Activated CD8-positive, alpha-beta memory T cell treated with anti-CD3 and anti-CD28 coated beads, Interleukin-2, amount 10 ng/mL, durations not matched to agents 7 days and 5 days (primary cell): ENCODE measurements around the gene DNAJC18. TPM values are rescaled to one million over a fixed set of nuclear protein-coding genes. Genes with fewer than 3 reads are reported as not detected.

ENCODE experiments used
- ATAC-seq: fragments of 150-1000 bp; cut with Tn5 transposase; one replicate; pipeline ENCODE4 v1.10.0; 2021; ENCODE audit warnings: moderate library complexity
- CTCF ChIA-PET: fragments of 350-600 bp; sonication (Branson Sonifier 250); formaldehyde crosslinking; loops from one replicate; lab custom pipeline; 2021; ENCODE audit warnings: antibody characterized with exemption; lab: Charles Lee
- DNase-seq: peaks from one replicate; pipeline ENCODE4 v3.0.0-alpha.2; 2020
- H3K27ac Mint-ChIP-seq: one replicate; pipeline ENCODE4 v1.8.0; 2021; ENCODE audit warnings: mild to moderate bottlenecking, mixed read lengths
- H3K27me3 Mint-ChIP-seq: one replicate; pipeline ENCODE4 v1.8.0; 2021; ENCODE audit warnings: mixed read lengths
- H3K36me3 Mint-ChIP-seq: one replicate; pipeline ENCODE4 v1.8.0; 2021; ENCODE audit warnings: mild to moderate bottlenecking, mixed read lengths
- H3K4me1 Mint-ChIP-seq: one replicate; pipeline ENCODE4 v1.8.0; 2021; ENCODE audit warnings: mixed read lengths
- H3K4me3 Mint-ChIP-seq: one replicate; pipeline ENCODE4 v1.8.0; 2021; ENCODE audit warnings: mild to moderate bottlenecking, moderate library complexity, mixed read lengths
- H3K9me3 Mint-ChIP-seq: one replicate; pipeline ENCODE4 v1.8.0; 2022; ENCODE audit warnings: low read depth, mixed read lengths
- total RNA-seq, 2 experiments: library from RNA; stranded (reverse); gene quantifications; one replicate each; pipeline ENCODE4 v1.2.3, GENCODE V29; 2021

DNAJC18 gene
- total RNA-seq, 2 experiments from 2014 or later: 9.2 to 25.7 TPM

DNA sequence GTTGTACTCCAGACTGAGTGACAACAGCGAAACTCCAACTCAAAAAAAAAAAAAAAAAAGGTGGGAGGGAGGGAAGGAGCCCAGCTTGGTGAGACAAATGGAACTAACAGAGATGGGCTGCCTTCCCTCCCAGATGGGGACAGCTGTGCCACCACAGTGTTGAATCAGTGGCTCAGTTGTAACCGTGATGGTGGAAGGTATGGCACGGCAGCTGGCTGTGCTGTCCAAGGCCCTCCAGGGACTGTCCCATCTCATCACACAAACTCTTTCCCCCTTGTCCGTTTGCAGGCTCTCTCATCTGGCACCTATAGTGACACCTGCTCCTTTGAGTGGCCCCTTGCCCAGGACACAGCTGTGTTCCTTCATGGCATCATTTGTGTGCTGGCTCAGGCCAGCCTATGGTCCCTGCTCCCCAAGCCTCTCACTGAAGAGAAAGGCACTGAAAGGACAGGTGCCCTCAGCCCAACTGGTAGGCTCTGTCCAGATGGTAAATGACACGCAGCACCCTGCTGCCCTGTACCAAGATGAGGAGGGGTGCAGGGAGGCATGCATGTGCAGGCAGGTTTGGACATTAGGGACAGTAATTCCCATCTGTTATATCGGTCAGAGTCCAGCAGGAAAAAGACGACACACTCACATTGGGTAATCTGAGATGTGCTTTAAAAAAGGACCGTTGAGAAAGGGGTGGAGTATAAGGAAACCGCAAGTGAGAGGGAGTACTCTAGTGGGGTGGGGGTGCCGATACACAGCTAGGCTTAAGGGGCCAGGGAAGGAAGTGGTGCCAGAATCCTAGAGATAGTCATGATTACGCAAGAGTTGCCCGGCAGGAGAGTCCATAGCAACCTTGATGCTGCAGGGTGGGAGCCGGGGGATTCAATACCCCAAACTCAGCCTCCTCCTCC lies 35.8 kb upstream of the DNAJC18 start:
- CTCF ChIA-PET: interaction anchor here (1.0 to 1.3 kb wide), 5 partner anchors 14 to 52 kb away, joined by 3 to 7 read pairs (median 4); partner anchors contain the start of gene DNAJC18
- H3K9me3 Mint-ChIP-seq: no peaks in the 10 kb centered on the region

DNA sequence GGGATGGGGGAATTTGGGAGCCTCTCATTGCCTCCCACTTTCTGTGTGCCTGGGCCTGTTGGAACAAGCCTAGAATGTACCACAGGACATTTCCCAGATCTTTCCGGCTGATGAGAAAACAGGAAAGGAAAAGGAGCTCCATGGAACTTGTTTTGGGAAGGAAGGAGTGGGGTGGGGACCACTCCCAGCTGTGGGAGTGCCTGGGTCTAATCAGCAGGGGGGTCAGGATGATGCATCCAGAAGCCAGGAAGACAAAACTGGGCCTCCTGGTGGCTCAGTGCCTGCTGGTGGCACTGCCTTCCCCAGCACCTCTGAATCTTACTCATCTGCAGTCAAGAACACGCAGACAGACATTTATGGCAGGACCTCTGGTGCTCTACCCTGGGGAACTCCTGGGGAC lies 34.2 kb upstream of the DNAJC18 start:
- no peaks in the 10 kb centered on the region for H3K9me3 Mint-ChIP-seq
- CTCF ChIA-PET: interaction anchor here (0.7 to 1.3 kb wide), 3 partner anchors 8 to 35 kb away, joined by 3 to 4 read pairs (median 3); partner anchors contain the start of genes DNAJC18 and STING1
- no peaks in the 10 kb centered on the region for H3K27me3 Mint-ChIP-seq
- no peak overlapping the region for H3K4me3 Mint-ChIP-seq
- peaks cover 19% of the 10 kb centered on the region for H3K36me3 Mint-ChIP-seq
- peaks cover 68% of the 10 kb centered on the region for H3K4me1 Mint-ChIP-seq
- H3K27ac Mint-ChIP-seq: no peak overlapping the region
- DNase-seq (no peak), ATAC-seq (no peak)

More for the DNA sequence above, 35.8 kb upstream of the DNAJC18 start:
- Mint-ChIP-seq H3K36me3 (peaks cover 24% of the 10 kb centered on the region), H3K4me1 (peaks cover 63% of the 10 kb centered on the region), H3K4me3 (no peak overlapping the region), H3K27me3 (no peaks in the 10 kb centered on the region), H3K27ac (peak overlapping the region; percentile 84)
- ATAC-seq (peak; percentile 48), DNase-seq (no peak)

DNA sequence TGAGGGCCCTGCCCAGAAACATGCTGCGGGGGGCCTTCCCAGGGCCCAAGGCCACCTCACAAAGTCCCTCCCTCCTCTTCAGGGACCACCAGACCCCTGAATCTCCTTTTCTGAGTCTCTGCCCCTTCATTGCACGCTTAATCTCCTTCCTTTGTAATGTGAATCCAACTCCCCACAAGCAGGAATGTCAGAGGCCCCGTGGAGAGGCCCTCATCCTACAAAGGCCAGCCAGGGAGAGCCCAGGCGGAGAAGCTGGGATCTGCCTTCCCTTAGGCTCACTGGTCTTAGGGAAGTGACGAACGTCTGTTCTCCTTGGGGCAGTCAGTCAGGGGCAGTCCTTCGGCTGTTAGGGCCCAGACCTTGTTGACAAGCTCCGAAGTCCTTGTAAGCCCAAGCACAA lies 33.8 kb upstream of the DNAJC18 start:
- H3K4me3 Mint-ChIP-seq: no peak overlapping the region

DNA sequence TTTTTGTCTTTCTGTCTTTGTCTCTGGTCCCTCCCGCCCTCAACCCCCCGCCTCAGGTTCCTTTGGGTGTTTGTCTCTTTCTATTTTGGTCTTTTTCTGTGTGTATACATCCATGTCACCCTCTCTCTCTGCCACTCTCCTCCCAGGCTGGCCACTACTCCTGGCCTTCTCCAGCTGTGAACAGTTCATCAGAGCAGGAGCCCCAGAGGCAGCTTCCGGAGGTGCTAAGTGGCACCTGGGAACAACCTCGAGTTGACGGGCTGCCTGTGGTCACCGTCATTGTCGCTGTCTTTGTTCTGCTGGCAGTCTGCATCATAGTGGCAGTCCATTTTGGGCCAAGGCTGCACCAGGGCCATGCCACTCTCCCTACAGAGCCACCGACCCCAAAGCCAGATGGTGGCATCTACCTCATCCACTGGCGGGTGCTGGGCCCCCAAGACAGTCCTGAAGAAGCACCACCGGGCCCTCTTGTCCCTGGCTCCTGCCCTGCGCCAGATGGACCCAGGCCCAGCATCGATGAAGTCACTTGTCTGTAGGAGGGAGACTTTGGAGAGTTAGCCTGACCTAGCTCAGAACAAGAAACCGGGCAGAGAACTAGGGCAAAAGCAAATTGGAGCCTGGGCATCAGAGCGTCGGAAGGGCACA lies 33.2 kb upstream of the DNAJC18 start:
- ATAC-seq: no peak
- peak overlapping the region; percentile 3 for H3K4me3 Mint-ChIP-seq

More for the DNA sequence above, 33.8 kb upstream of the DNAJC18 start:
- Mint-ChIP-seq H3K27ac (no peak overlapping the region), H3K9me3 (no peaks in the 10 kb centered on the region), H3K4me1 (peaks cover 71% of the 10 kb centered on the region), H3K36me3 (peaks cover 17% of the 10 kb centered on the region), H3K27me3 (no peaks in the 10 kb centered on the region)
- DNase-seq (no peak), ATAC-seq (no peak)
- CTCF ChIA-PET: interaction anchor here (1.1 to 1.3 kb wide), 2 partner anchors 9 to 34 kb away, joined by 3 to 4 read pairs; partner anchors contain the start of genes DNAJC18 and STING1

DNA sequence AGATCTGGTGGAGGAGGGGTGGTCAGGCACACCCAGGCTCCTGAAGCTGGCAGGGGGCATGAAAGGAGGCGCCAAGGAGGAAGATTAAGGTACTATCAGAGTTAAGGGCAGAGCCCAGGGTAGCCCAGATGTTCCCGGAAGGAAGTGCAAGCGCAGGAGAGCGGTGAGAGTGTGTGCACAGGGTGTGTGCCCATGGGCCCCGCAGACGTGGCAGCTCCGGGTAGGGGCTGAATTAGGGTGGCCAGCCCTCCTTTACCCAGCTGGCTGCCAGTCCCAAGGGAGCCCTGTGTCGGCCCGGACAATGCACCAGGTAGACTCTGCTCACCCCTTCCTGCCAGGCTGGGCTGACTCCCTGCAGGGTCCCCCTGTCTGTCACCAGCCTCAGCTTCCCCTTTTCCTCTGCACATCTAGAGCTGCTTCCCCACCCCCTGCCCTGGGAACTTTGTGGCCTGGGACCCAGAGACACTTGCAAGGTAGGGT lies 31.5 kb upstream of the DNAJC18 start, which contains the start of gene SMIM33:
Gene SMIM33 (plus strand): TSS at position 184 of the 480 bp plus-strand sequence. CDS start 118 bp downstream, at position 302.
- DNase-seq: no peak
- CTCF ChIA-PET: interaction anchor here (0.7 to 2.1 kb wide), 5 partner anchors 11 to 46 kb away, joined by 3 to 6 read pairs (median 4); partner anchors contain the start of gene DNAJC18
- Mint-ChIP-seq H3K27ac (peak within 1 kb of the TSS; percentile 88), H3K4me3 (peak within 1 kb of the TSS; percentile 61), H3K4me1 (peaks cover 63% of the 10 kb centered on the region), H3K36me3 (peaks cover 9% of the 10 kb centered on the region), H3K27me3 (no peaks in the 10 kb centered on the region), H3K9me3 (no peaks in the 10 kb centered on the region)
- ATAC-seq: peak; percentile 77

More for the DNA sequence above, 33.2 kb upstream of the DNAJC18 start:
- no peak for DNase-seq
- peak overlapping the region; percentile 69 for H3K27ac Mint-ChIP-seq
- H3K9me3 Mint-ChIP-seq: no peaks in the 10 kb centered on the region
- H3K36me3 Mint-ChIP-seq: peaks cover 13% of the 10 kb centered on the region
- CTCF ChIA-PET: interaction anchor here (1.1 to 1.3 kb wide), 2 partner anchors 9 to 33 kb away, joined by 3 to 4 read pairs; partner anchors contain the start of genes DNAJC18 and STING1
- H3K27me3 Mint-ChIP-seq: no peaks in the 10 kb centered on the region
- H3K4me1 Mint-ChIP-seq: peaks cover 69% of the 10 kb centered on the region

DNA sequence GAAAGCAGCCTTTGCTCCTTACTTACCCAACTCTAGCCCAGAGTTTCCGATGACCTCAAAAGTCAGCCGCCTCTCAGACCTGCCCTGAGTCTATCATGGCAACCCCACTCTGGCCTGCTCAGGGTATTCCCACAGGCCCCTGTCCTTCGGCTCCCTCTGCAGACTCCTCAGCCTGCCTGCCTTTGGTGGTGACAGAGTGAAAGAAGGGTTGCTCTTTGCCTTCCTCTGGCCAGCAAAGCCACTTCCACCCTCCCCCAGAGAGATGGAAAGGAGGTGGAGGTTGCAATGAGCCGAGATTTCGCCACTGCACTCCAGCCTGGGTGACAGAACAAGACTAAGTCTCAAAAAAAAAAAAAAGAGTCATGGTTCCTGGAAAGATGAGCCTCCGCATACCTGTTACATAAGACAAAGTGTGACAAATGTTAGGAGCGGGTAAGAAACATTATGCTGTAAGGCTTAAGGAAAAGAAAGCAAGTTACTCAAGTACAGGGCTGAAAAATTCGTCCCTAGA lies 29.2 kb upstream of the DNAJC18 start:
- CTCF ChIA-PET: interaction anchor here (0.9 to 1.6 kb wide), 3 partner anchors 10 to 46 kb away, joined by 3 to 6 read pairs (median 3); no protein-coding TSS in a partner anchor
- no peak for DNase-seq
- no peak overlapping the region for H3K4me3 Mint-ChIP-seq
- peaks cover 40% of the 10 kb centered on the region for H3K4me1 Mint-ChIP-seq
- no peaks in the 10 kb centered on the region for H3K27me3 Mint-ChIP-seq
- no peaks in the 10 kb centered on the region for H3K9me3 Mint-ChIP-seq
- ATAC-seq: peak; percentile 42
- no peaks in the 10 kb centered on the region for H3K36me3 Mint-ChIP-seq
- H3K27ac Mint-ChIP-seq: no peak overlapping the region

DNA sequence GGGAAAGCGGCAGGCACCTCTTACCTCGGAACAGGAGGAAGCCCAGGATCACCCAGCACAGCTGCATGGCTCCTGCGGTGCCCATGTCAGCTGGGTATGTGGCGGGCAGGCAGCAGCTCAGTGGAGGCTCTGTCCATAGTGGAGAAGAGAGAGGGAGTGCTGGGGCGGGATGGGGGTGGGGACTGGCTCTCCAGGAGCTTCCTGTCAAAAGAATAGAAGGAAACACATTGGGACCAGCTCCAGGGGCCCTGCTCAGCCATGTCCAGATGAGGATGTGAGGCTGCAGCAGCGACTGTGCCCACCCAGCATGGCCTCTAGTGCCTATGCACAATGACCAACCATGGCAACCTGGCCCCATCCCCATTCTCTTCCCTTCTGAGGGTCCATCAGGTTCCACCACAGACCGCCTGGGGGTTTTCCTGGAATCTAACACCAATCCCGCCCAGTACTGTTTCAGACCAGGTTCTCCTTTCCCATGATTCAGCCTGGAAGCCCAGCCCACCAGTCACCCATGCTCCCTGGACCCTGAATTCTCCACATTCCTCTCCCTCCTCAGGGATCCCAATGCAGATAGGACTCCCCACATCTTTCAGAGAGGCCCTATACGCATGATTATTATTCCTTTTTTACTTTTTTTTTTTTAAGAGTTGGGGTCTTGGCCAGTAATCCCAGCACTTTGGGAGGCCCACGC lies 23.4 kb upstream of the DNAJC18 start, which contains the start of gene ECSCR:
Gene ECSCR (minus strand): TSS at position 158 of the 691 bp plus-strand sequence. CDS start 73 bp downstream, at position 85.
- Mint-ChIP-seq H3K4me3 (no peak within 1 kb of the TSS), H3K27ac (no peak within 1 kb of the TSS)
- CTCF ChIA-PET: interaction anchor here (1.5 to 4.3 kb wide), 2 partner anchors 19 to 49 kb away, joined by 6 to 20 read pairs; partner anchors contain the start of gene STING1

DNA sequence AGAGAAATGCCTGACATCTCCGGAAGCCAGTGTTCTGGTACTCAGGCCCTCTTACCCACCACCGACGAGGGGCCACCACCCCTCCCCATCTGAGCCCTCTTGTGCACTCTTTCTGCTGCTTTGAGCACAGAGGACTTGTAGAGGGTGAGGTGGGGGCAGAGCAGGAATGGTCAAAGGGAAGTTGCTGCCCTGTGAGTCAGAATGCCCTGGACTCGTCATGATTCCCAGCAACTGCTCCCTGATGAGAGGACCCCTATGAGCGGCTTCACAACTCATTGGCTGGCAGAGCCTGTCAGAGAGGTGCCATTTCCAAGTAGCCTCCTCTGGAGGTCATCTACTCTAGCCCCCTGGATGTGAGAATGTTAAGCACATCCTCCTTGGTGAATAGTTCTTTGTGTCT lies 22.4 kb upstream of the DNAJC18 start:
- Mint-ChIP-seq H3K27ac (no peak overlapping the region), H3K9me3 (no peaks in the 10 kb centered on the region), H3K36me3 (no peaks in the 10 kb centered on the region), H3K4me1 (peaks cover 43% of the 10 kb centered on the region), H3K4me3 (no peak overlapping the region), H3K27me3 (no peaks in the 10 kb centered on the region)
- CTCF ChIA-PET: interaction anchor here (1.2 to 4.3 kb wide), 3 partner anchors 14 to 51 kb away, joined by 3 to 20 read pairs (median 3); no protein-coding TSS in a partner anchor
- DNase-seq (no peak), ATAC-seq (no peak)

More for the DNA sequence above, 23.4 kb upstream of the DNAJC18 start, which contains the start of gene ECSCR:
- no peaks in the 10 kb centered on the region for H3K36me3 Mint-ChIP-seq
- no peaks in the 10 kb centered on the region for H3K27me3 Mint-ChIP-seq
- H3K9me3 Mint-ChIP-seq: no peaks in the 10 kb centered on the region
- DNase-seq (no peak), ATAC-seq (no peak)
- H3K4me1 Mint-ChIP-seq: peaks cover 35% of the 10 kb centered on the region

DNA sequence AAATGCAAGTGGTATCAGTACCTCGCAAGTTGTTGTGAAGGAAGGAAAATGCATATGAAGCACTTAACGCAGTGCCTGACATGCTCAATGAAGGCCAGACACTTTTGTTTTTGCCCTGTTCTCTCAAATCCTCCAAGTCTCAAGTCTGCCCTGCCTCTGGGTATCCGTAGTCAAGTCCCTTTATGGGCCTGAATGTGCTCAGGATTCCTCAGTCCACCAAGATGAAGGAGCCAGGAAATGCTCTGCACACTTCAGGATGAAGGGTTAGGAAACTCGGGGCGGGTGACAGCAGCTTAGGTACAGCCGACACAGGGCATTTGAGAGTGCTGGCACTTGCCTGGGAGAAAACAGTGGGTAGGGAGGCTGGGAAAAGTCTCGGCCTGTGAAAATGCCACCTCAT lies 21.9 kb upstream of the DNAJC18 start:
- Mint-ChIP-seq H3K4me1 (peaks cover 48% of the 10 kb centered on the region), H3K36me3 (no peaks in the 10 kb centered on the region), H3K27me3 (no peaks in the 10 kb centered on the region), H3K27ac (no peak overlapping the region), H3K4me3 (no peak overlapping the region), H3K9me3 (no peaks in the 10 kb centered on the region)
- CTCF ChIA-PET: interaction anchor here (1.2 to 4.3 kb wide), 5 partner anchors 14 to 51 kb away, joined by 3 to 20 read pairs (median 3); no protein-coding TSS in a partner anchor
- DNase-seq: no peak
- no peak for ATAC-seq

DNA sequence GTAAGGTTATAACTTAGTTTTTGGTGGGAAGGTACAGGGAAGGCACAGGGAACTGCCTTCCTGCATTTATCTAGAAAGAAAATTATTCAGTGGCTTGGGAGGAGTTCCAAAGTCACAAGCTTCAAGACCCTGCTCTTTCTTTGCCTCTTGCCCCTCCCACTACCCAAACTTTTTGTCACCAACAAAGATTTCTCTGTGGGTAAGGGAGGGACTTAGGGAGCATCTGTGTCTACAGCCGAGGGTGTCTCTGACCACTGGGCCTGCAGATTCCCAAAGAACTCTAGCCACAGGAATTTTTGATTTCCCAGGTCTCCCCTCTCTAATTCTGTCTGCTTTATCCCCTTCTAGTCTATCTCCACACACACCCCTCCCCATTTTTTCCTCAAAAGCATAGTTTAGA lies 21.1 kb upstream of the DNAJC18 start:
- CTCF ChIA-PET: interaction anchor here (0.7 to 4.3 kb wide), 8 partner anchors 10 to 250 kb away, joined by 3 to 20 read pairs (median 4); partner anchors contain the start of gene SMIM33
- no peaks in the 10 kb centered on the region for H3K36me3 Mint-ChIP-seq
- peaks cover 50% of the 10 kb centered on the region for H3K4me1 Mint-ChIP-seq
- no peak for DNase-seq
- H3K9me3 Mint-ChIP-seq: no peaks in the 10 kb centered on the region
- no peak for ATAC-seq
- no peaks in the 10 kb centered on the region for H3K27me3 Mint-ChIP-seq
- no peak overlapping the region for H3K4me3 Mint-ChIP-seq
- H3K27ac Mint-ChIP-seq: peak overlapping the region; percentile 86

DNA sequence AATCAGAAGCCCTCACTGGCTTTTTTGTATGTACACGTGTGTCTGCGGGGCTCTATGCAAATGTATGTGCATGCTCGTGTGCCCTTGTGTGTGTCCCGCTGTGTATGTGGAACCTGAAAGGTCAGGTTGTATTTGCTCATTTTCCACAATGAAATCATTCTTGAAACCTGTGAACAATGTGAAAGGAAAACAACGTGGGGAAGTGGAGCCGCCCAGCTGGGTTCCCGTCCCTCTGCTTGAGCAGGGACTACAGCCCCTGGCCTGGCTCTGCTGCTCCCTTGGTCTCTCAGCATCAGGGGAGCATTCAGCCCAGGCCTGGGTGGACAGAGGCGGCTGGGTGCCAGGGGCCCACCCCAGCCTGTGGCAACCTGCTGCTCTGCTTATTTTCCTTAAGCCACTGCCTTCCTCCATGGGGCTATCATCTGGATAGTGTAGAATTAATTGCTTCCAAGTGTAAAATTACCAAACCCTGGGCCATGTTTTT lies 20.2 kb upstream of the DNAJC18 start:
- Mint-ChIP-seq H3K27me3 (no peaks in the 10 kb centered on the region), H3K36me3 (no peaks in the 10 kb centered on the region), H3K4me1 (peaks cover 57% of the 10 kb centered on the region), H3K4me3 (peak overlapping the region; percentile 51), H3K9me3 (no peaks in the 10 kb centered on the region), H3K27ac (peak overlapping the region; percentile 86)
- CTCF ChIA-PET: interaction anchor here (1.2 to 4.3 kb wide), 10 partner anchors 9 to 251 kb away, joined by 3 to 20 read pairs (median 6); partner anchors contain the start of gene SMIM33
- DNase-seq (peak; percentile 55), ATAC-seq (peak; percentile 7)
